ENCODE measurements around the gene TEX101.
"Not testable (repeated sequence)": the region's sequence is repeated elsewhere in the genome, so short reads cannot be mapped to it uniquely, and the experiment has no call there.

The TEX101 gene

GRCh38 chr19:43416951-43417623, 2.4 kb downstream of the TEX101 start:
- no peak overlapping the region for H3K4me3 ChIP-seq (ENCODE audit: low read depth, low read length)

GRCh38 chr19:43420954-43421353, 6.3 kb downstream of the TEX101 start:
- H3K4me3 ChIP-seq (ENCODE audit: low read depth, low read length) = no peak overlapping the region

DNA sequence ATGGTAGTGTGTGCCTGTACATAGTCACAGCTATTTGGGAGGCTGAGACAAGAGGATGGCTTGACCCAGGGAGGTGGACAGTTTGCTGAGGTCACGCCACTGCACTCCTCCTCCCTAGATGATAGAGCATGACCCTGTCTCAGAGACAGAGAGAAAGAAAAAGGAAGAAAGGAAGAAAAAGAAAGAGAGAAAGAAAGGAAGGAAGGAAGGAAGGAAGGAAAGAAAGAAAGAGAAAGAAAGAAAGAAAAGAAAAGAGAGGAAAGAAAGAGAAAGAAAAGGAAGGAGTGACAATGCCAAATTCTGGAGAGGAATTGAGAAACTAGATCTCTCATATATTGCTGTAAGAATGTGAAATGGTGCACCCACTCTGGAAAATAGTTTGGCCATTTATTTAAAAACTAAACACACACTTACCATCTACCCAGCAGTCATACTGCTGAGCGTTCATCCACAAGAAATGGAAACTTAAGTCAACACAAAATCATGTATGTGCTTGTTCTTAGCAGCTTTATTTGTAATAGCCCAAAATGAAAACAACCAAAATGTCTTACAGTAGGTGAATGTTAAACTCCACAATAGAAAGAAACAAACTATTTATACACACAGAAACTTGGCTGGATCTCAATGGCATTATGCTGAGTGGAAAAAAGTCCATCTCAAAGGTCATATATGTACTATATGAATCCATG, 7.5 kb downstream of the TEX101 start:
- no peak overlapping the region for H3K4me3 ChIP-seq (ENCODE audit: low read depth, low read length)

- no peak overlapping the region for H3K4me3 ChIP-seq (ENCODE audit: low read depth, low read length)
Observed at GRCh38 chr19:43422689-43423066, 8.0 kb downstream of the TEX101 start.

- no peak overlapping the region for H3K4me3 ChIP-seq (ENCODE audit: low read depth, low read length)
Observed at GRCh38 chr19:43423779-43424178, 9.1 kb downstream of the TEX101 start.

DNA sequence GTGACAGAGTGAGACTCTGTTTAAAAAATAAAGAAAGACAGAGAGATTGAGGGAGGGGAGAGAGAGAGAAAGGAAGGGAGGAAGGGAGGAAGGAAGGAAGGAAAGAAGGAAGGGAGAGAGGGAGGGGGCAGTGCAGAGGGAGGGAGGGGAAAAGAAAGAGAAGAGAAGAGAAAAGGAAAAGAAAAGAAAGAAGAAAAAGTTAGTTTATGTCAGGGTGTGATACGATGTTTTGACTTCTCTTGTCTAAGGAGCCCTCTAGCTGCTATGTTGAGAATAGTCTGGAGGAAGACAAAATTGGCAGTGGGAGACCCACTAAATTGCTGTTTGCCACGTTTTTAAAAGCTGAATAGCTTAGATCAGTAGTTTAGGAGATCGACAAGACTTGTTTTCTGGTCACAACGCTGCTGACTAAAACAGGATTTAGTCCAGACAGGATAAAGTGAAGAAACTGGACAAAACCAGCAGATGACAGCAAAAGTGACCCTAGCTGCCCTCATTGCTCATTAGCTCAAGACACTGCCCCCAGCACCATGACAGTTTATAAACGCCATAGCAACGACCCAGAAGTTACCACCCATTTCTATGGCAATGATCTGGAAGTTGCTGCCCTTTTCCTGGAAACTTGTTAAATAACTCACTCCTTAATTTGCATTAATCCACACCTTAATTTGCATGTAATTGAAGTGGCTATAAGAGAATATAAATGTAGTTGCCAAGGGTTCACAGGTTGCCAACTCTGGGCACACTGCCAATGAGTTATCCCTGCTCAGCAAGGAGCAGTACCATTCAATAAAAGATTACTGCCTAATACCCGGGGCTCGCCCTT, 11.1 kb downstream of the TEX101 start:
- no peak overlapping the region for H3K4me3 ChIP-seq (ENCODE audit: low read depth, low read length)

GRCh38 chr19:43429395-43429794, 14.7 kb downstream of the TEX101 start:
- H3K4me3 ChIP-seq (ENCODE audit: low read depth, low read length) = no peak overlapping the region

DNA sequence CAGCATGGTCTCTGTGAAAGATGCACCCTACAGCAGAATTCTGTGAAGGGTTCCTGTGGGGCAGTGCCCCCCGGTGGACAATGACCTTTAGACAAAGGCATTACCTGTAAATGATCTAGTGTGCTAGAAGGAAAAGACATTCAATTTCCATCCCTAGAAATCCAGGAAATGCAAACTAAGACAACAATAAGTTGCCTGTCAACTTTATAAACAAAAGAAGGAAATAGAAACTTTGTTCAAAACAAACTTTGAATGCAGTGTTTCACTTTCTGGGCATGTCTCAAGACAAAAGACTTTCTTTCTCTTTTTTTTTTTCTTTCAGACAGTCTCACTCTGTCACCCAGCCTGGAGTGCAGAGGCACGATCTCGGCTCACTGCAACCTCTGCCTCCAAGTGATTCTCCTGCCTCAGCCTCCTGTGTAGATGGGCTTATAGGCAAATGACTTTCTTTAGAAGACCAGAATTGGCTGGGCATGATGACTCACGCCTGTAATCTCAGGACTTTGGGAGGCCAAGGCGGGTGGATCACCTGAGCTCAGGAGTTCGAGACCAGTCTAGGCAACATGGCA, 15.5 kb downstream of the TEX101 start:
- no peak overlapping the region for H3K4me3 ChIP-seq (ENCODE audit: low read depth, low read length)

DNA sequence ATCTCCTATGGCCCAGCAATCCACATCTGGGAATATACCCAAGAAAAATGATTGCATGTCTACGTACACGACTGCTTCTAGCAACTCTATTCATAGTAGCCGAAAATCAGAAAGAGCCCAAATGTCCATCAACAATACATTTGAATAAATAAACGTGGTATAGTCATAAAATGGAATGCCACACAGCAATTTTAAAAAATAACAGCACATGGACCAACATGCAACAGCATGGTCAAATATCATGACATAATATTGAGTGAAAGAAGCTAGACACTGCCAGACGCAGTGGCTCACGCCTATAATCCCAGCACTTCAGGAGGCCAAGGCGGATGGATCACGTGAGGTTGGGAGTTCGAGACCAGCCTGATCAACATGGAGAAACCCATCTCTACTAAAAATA, 16.3 kb downstream of the TEX101 start:
- no peak overlapping the region for H3K4me3 ChIP-seq (ENCODE audit: low read depth, low read length)

GRCh38 chr19:43433358-43433673, 18.6 kb downstream of the TEX101 start:
- no peak overlapping the region for H3K4me3 ChIP-seq (ENCODE audit: low read depth, low read length)

- no peak overlapping the region for H3K4me3 ChIP-seq (ENCODE audit: low read depth, low read length)
Observed at GRCh38 chr19:43433689-43434088, 19.0 kb downstream of the TEX101 start.

- no peak overlapping the region for H3K4me3 ChIP-seq (ENCODE audit: low read depth, low read length)
Observed at GRCh38 chr19:43435775-43436174, 21.1 kb downstream of the TEX101 start.

DNA sequence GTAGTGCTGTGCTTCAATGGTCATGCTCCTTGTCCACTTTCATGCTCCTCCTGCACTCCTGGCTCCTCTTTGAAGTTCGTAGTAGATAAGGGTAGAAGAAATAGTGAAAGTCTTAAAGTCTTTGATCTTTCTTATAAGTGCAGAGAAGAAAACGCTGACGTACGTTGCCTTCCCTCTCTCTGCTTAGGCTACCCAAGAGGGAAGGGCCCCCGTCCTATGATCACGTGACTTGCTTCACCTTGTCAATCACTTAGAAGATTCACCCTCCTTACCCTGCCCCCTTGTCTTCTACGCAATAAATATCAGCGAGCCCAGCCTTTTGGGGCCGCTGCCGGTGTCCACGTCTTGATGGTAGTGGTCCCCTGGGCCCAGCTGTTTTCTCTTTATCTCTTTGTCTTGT, 22.6 kb downstream of the TEX101 start:
- H3K4me3 ChIP-seq (ENCODE audit: low read depth, low read length) = not testable (repeated sequence)

DNA sequence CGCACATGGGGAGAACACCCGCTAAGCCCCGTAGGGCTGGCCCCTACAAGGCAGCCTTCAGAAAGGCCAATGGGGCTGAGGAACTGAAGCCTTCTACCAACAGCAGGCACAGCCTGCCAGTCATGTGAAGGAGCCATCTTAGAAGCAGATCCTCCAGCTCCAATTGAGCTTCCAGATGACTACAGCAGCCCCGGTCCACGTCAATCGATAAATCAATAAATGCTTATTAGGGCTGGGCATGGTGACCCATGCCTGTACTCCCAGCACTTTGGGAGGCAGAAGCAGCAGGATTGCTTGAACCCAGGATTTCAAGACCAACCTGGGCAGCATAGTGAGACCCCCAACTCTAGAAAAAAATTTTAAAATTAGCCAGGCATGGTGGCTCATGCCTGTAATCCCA, 23.0 kb downstream of the TEX101 start:
- H3K4me3 ChIP-seq (ENCODE audit: low read depth, low read length) = no peak overlapping the region

DNA sequence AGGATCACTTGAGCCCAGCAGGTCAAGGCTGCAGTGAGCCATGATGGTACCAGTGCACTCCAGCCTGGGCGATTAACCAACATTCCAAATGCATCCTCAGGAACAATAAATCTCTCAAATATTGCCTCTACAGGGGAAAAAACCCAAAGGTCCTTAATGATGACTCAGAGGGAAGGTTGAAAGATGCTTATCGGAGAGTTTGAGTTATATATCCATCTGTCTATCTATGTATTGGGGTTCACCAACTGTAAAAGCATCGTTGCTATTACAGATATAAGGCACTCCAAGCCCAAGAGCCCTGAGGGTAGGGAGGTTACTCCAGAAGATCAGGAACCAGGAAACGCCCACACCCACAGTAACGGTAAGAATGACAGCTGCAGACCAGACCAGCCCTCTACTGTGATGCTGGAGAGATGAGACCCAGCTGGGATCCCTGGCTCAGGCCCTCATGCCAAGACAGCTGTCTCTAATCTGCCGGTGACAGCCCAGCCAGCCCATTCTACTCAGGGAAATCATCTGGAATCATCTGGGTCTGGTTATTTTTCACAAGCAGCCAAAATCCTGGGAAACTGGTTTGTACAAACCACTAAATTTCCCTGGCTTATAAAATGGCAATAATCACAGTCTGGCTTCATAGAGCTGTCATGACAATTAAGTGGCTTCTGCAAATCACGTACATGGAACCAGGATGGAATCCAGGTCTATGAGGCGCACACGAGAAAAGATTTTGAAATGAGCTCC, 23.8 kb downstream of the TEX101 start:
- no peak overlapping the region for H3K4me3 ChIP-seq (ENCODE audit: low read depth, low read length)

GRCh38 chr19:43439032-43439708, 24.5 kb downstream of the TEX101 start:
- H3K4me3 ChIP-seq (ENCODE audit: low read depth, low read length) = no peak overlapping the region

DNA sequence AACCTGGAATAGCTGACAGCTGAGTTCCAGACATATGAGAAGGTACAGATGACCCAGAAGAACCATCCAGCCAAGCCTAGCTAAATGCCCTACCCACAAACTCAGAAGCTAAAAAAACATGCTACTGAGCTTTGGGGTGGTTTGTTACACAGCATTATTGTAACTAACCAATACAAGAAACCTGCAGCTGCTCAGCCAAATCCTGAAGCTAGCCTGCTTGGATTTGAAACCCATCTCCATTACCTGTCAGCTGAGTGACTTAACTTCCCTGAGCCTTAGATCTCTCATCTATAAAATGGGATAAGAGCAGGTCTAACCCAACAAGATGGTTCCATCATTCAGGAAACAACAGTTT, 25.0 kb downstream of the TEX101 start:
- H3K4me3 ChIP-seq (ENCODE audit: low read depth, low read length) = no peak overlapping the region

DNA sequence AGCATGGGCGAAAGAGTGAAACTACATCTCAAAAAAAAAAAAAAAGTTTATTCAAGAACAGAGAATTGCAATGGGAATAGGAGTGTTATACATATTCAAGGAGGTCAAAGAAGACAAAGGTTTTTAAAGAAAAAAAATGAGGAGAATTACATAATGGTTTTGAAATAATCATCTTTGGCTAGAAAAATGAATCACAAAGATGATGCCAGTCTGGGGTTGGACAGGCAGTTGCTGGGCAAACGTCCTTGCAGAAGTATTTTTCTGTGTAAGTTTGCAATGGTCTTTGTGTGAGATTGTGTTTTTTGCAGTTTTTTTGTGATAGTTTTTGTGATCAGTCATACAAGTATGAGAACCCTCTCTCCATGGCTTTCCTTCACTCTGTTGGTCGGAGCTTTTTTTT, 27.0 kb downstream of the TEX101 start:
- no peak overlapping the region for H3K4me3 ChIP-seq (ENCODE audit: low read depth, low read length)

- not testable (repeated sequence) for H3K4me3 ChIP-seq (ENCODE audit: low read depth, low read length)
Observed at GRCh38 chr19:43444091-43444490, 29.4 kb downstream of the TEX101 start.

DNA sequence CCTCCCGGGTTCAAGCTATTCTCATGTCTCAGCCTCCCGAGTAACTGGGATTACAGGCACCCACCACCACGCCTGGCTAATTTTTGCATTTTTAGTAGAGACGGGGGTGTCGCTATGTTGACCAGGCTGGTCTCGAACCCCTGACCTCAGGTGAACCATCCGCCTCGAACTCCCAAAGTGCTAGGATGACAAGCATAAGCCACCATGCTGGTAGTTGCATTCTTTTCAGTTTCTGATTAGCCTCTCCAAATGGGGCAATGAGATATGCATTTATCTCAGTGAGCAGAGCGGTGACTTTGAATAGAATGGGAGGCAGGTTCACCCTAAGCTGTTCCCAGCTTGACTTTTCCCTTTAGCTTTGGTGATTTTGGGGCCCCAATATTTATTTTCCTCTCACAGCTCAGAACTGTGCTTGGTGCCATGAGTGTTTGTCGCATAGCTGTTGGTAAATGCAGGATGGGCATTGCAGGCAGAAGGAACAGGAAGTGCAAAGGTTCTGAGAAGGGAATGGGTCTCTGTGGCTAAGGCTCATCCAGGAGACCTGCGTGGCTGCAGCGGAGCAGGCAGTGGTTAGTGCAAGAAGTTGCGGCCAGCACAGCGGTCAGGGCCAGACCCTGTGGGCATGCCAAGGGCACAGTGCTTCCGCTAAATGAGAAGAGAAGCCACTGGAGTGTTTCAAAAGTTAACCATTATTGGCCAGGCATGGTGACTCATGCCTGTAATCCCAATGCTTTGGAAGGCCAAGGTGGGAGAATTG, 30.0 kb downstream of the TEX101 start:
- no peak overlapping the region for H3K4me3 ChIP-seq (ENCODE audit: low read depth, low read length)

All from iPS-11a (cell line).